ENCODE data around the gene SLC6A7. TPM values are rescaled to one million over a fixed set of nuclear protein-coding genes. Genes with fewer than 3 reads are reported as not detected.

Gene SLC6A7
- total RNA-seq, 1 experiment from 2014 or later = 0.04 TPM

DNA sequence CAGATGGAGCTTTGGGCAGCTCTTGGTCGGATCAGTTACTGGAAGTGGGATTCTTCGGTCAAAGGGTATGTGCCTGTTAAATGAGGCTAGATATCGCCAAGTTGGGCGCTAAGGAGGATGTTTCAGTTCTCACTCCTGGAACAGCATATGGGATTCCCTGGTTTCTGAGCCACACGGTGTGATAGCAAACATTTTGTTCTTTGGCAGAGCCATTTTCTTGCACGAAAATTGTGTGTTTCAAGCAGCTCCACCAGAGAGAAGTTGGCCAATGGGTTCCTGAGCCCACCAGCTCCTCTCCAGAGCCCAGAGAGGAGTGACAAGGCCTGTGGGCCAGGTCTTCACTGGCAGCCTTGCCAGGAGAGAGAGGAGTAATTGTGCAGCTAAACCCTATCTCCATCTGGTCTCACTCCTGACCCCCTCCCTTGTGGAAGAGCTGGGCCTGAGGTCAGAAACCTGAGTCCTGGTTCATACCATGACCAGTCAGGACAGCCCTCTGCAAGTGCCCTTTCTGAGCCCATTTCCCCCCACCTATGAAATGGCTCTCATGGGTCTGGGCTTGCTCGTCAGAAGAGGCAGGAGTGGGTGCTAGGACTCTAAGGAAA lies 10.7 kb upstream of the SLC6A7 start:
- Mint-ChIP-seq H3K36me3 (no peaks in the 10 kb centered on the region), H3K4me3 (no peak overlapping the region), H3K27ac (no peak overlapping the region), H3K9me3 (no peaks in the 10 kb centered on the region), H3K4me1 (no peaks in the 10 kb centered on the region), H3K27me3 (ENCODE audit: low read depth) (peaks cover 9% of the 10 kb centered on the region)
- DNase-seq (ENCODE audit: low spot score) (no peak), ATAC-seq (no peak)
- POLR2A ChIA-PET = no interaction called here
- CTCF ChIA-PET = interaction anchor here (1.5 kb wide), 1 partner anchor 39 kb away, joined by 4 read pairs; no protein-coding TSS in a partner anchor
- TF ChIP-seq FOXJ3 (CRISPR knock-in tag; IDR thresholded peaks at IDR 0.05; ENCODE audit: borderline replicate concordance) (no peak), SMAD4 (CRISPR knock-in tag; IDR thresholded peaks at IDR 0.05) (no peak)

DNA sequence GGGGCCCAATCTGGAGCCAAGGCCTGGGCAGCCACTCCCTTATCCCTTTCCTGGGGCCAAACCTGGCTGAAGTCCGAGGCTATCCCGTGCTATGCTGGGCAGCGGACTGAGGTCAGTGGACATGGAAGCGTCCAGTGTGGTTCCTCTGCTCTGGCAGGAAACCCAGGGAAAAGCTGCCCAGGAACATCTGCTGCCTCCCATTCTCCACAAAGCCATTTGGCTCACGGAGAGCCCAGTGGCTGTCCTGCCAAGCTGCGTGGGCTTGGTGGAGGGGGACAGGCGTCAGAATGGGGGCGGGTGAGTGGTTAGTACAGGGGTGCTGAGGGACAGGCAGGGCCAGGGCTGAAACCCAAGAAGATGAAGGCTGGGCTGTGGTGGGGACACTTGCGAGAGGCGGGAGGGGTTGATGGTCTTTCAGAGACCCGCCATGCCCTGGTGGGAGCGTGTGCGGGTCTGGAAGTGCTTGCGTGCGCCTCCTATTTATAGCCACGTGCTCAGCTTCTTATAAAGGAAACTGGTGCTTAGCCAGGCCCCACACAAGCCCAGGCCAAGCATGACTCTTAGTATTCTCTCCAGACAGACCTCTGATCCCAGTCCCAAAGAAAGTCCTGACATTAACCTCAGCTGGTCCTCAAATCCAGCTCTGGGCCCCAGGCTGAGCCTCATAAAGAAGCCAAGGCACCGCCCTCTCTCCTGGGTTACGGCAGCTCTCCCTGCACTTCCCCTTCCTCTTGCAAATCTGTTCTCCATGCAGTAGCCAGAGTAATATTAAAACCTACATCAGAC lies 9.4 kb upstream of the SLC6A7 start:
- DNase-seq (ENCODE audit: low spot score) (no peak), ATAC-seq (no peak)
- Mint-ChIP-seq H3K4me1 (peaks cover 9% of the 10 kb centered on the region), H3K9me3 (no peaks in the 10 kb centered on the region), H3K27me3 (ENCODE audit: low read depth) (peaks cover 13% of the 10 kb centered on the region), H3K27ac (no peak overlapping the region), H3K4me3 (no peak overlapping the region), H3K36me3 (no peaks in the 10 kb centered on the region)
- CTCF ChIA-PET = interaction anchor here (1.5 to 1.8 kb wide), 2 partner anchors 18 to 38 kb away, joined by 4 to 6 read pairs; no protein-coding TSS in a partner anchor
- TF ChIP-seq, protein P1, sequence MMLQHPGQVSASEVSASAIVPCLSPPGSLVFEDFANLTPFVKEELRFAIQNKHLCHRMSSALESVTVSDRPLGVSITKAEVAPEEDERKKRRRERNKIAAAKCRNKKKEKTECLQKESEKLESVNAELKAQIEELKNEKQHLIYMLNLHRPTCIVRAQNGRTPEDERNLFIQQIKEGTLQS (CRISPR knock-in tag; conservative IDR thresholded peaks at IDR 0.05) = no peak
- TF ChIP-seq, protein P2, sequence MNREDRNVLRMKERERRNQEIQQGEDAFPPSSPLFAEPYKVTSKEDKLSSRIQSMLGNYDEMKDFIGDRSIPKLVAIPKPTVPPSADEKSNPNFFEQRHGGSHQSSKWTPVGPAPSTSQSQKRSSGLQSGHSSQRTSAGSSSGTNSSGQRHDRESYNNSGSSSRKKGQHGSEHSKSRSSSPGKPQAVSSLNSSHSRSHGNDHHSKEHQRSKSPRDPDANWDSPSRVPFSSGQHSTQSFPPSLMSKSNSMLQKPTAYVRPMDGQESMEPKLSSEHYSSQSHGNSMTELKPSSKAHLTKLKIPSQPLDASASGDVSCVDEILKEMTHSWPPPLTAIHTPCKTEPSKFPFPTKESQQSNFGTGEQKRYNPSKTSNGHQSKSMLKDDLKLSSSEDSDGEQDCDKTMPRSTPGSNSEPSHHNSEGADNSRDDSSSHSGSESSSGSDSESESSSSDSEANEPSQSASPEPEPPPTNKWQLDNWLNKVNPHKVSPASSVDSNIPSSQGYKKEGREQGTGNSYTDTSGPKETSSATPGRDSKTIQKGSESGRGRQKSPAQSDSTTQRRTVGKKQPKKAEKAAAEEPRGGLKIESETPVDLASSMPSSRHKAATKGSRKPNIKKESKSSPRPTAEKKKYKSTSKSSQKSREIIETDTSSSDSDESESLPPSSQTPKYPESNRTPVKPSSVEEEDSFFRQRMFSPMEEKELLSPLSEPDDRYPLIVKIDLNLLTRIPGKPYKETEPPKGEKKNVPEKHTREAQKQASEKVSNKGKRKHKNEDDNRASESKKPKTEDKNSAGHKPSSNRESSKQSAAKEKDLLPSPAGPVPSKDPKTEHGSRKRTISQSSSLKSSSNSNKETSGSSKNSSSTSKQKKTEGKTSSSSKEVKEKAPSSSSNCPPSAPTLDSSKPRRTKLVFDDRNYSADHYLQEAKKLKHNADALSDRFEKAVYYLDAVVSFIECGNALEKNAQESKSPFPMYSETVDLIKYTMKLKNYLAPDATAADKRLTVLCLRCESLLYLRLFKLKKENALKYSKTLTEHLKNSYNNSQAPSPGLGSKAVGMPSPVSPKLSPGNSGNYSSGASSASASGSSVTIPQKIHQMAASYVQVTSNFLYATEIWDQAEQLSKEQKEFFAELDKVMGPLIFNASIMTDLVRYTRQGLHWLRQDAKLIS (CRISPR knock-in tag; IDR thresholded peaks at IDR 0.05; ENCODE audit: borderline replicate concordance) = no peak
- TF ChIP-seq, protein P3, sequence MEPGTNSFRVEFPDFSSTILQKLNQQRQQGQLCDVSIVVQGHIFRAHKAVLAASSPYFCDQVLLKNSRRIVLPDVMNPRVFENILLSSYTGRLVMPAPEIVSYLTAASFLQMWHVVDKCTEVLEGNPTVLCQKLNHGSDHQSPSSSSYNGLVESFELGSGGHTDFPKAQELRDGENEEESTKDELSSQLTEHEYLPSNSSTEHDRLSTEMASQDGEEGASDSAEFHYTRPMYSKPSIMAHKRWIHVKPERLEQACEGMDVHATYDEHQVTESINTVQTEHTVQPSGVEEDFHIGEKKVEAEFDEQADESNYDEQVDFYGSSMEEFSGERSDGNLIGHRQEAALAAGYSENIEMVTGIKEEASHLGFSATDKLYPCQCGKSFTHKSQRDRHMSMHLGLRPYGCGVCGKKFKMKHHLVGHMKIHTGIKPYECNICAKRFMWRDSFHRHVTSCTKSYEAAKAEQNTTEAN (CRISPR knock-in tag; IDR thresholded peaks at IDR 0.05) = no peak
- POLR2A ChIA-PET = no interaction called here

DNA sequence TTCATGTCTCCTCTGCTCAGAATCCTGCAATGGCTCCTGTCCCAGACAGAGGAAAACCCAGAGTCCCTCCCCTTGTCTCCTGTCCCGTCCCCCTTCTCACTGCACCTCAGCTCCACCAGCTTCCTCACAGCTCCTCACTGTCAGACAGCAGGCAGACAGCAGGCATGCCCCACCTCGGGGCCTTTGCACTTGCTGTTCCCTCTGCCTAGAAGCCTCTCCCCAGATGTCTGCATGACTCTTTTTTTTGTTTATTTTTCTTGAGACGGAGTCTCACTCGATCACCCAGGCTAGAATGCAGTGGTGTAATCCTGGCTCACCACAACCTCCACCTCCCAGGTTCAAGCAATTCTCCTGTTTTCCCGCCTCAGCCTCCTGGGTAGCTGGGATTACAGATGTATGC lies 8.8 kb upstream of the SLC6A7 start:
- ATAC-seq (no peak), DNase-seq (ENCODE audit: low spot score) (no peak)
- CTCF ChIA-PET = interaction anchor here (1.8 kb wide), 1 partner anchor 18 kb away, joined by 6 read pairs; no protein-coding TSS in a partner anchor
- POLR2A ChIA-PET = no interaction called here
- H3K9me3 Mint-ChIP-seq = no peaks in the 10 kb centered on the region
- peaks cover 18% of the 10 kb centered on the region for H3K27me3 Mint-ChIP-seq (ENCODE audit: low read depth)
- H3K4me3 Mint-ChIP-seq = no peak overlapping the region
- peaks cover 15% of the 10 kb centered on the region for H3K4me1 Mint-ChIP-seq
- no peaks in the 10 kb centered on the region for H3K36me3 Mint-ChIP-seq
- H3K27ac Mint-ChIP-seq = no peak overlapping the region
- TF ChIP-seq PRRX2 (CRISPR knock-in tag; IDR thresholded peaks at IDR 0.05) (no peak), ZNF423 (CRISPR knock-in tag; IDR thresholded peaks at IDR 0.05) (no peak), ZNF263 (CRISPR knock-in tag; IDR thresholded peaks at IDR 0.05; ENCODE audit: low read depth) (no peak)
- TF ChIP-seq, protein P4, sequence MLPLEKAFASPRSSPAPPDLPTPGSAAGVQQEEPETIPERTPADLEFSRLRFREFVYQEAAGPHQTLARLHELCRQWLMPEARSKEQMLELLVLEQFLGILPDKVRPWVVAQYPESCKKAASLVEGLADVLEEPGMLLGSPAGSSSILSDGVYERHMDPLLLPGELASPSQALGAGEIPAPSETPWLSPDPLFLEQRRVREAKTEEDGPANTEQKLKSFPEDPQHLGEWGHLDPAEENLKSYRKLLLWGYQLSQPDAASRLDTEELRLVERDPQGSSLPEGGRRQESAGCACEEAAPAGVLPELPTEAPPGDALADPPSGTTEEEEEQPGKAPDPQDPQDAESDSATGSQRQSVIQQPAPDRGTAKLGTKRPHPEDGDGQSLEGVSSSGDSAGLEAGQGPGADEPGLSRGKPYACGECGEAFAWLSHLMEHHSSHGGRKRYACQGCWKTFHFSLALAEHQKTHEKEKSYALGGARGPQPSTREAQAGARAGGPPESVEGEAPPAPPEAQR (CRISPR knock-in tag; IDR thresholded peaks at IDR 0.05) = no peak
- TF ChIP-seq, protein P5, sequence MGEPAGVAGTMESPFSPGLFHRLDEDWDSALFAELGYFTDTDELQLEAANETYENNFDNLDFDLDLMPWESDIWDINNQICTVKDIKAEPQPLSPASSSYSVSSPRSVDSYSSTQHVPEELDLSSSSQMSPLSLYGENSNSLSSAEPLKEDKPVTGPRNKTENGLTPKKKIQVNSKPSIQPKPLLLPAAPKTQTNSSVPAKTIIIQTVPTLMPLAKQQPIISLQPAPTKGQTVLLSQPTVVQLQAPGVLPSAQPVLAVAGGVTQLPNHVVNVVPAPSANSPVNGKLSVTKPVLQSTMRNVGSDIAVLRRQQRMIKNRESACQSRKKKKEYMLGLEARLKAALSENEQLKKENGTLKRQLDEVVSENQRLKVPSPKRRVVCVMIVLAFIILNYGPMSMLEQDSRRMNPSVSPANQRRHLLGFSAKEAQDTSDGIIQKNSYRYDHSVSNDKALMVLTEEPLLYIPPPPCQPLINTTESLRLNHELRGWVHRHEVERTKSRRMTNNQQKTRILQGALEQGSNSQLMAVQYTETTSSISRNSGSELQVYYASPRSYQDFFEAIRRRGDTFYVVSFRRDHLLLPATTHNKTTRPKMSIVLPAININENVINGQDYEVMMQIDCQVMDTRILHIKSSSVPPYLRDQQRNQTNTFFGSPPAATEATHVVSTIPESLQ (CRISPR knock-in tag; IDR thresholded peaks at IDR 0.05) = no peak
- TF ChIP-seq, protein P6, sequence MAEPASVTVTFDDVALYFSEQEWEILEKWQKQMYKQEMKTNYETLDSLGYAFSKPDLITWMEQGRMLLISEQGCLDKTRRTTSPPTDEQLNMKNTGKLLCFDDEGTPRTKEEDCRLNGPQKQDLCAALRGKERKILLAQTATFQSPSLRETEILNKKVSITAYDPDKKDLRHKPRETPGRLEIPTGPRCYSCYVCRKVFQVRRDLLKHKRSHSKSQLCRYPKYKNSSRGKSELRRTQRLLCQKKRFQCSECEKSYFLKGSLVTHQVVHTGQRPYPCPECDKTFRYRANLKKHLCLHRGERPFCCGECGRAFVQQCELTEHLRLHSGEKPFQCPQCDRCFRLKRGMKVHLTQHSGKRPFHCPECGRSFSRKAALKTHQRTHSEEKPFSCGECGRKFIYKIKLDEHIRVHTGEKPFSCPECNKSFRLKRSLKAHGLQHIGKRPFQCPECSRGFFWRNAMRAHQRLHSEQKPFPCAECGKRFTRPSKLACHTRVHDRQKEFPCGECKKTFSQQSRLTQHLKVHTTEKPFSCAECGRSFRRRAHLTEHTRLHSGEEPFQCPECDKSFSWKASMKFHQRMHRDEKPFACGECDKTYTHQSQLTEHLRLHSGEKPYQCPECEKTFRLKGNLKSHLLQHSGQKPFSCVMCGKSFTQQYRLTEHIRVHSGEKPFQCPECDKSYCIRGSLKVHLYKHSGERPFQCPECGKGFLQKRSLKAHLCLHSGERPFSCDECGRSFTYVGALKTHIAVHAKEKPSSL (CRISPR knock-in tag; conservative IDR thresholded peaks at IDR 0.05) = no peak
- TF ChIP-seq, protein P7, sequence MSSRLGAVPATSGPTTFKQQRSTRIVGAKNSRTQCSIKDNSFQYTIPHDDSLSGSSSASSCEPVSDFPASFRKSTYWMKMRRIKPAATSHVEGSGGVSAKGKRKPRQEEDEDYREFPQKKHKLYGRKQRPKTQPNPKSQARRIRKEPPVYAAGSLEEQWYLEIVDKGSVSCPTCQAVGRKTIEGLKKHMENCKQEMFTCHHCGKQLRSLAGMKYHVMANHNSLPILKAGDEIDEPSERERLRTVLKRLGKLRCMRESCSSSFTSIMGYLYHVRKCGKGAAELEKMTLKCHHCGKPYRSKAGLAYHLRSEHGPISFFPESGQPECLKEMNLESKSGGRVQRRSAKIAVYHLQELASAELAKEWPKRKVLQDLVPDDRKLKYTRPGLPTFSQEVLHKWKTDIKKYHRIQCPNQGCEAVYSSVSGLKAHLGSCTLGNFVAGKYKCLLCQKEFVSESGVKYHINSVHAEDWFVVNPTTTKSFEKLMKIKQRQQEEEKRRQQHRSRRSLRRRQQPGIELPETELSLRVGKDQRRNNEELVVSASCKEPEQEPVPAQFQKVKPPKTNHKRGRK (CRISPR knock-in tag; IDR thresholded peaks at IDR 0.05; ENCODE audit: borderline replicate concordance) = no peak
- TF ChIP-seq, protein P8, sequence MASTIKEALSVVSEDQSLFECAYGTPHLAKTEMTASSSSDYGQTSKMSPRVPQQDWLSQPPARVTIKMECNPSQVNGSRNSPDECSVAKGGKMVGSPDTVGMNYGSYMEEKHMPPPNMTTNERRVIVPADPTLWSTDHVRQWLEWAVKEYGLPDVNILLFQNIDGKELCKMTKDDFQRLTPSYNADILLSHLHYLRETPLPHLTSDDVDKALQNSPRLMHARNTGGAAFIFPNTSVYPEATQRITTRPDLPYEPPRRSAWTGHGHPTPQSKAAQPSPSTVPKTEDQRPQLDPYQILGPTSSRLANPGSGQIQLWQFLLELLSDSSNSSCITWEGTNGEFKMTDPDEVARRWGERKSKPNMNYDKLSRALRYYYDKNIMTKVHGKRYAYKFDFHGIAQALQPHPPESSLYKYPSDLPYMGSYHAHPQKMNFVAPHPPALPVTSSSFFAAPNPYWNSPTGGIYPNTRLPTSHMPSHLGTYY (CRISPR knock-in tag; IDR thresholded peaks at IDR 0.05) = no peak

Measured in WTC11 (cell line).